WTC11 (cell line): Measurements from ENCODE around the gene PIAS3. TPM values are rescaled to one million over a fixed set of nuclear protein-coding genes. Genes with fewer than 3 reads are reported as not detected.

ENCODE experiments used
- ATAC-seq: fragments of 200-7000 bp; cut with Tn5 transposase; 2 replicates; pipeline ENCODE4 v1.10.0; 2021; ENCODE audit warnings: mild to moderate bottlenecking, moderate library complexity
- CTCF ChIA-PET: fragments of 300-600 bp; sonication (Branson Sonifier 250); formaldehyde crosslinking; loops from one replicate; lab custom pipeline; 2021; ENCODE audit warnings: antibody characterized with exemption; lab: Charles Lee
- POLR2A ChIA-PET: fragments of 350-600 bp; sonication (Branson Sonifier 250); formaldehyde crosslinking; loops from one replicate; lab custom pipeline; 2021; ENCODE audit warnings: antibody characterized with exemption; lab: Charles Lee
- DNase-seq: peaks from one replicate; pipeline ENCODE4 v3.0.0; 2021; ENCODE audit warnings: low spot score
- H3K27ac Mint-ChIP-seq: 2 replicates; pipeline ENCODE4 v1.8.0; 2021; ENCODE audit warnings: mixed read lengths
- H3K27me3 Mint-ChIP-seq: 2 replicates; pipeline ENCODE4 v1.8.0; 2021; ENCODE audit warnings: low read depth, mild to moderate bottlenecking, moderate library complexity, mixed read lengths
- H3K36me3 Mint-ChIP-seq: 2 replicates; pipeline ENCODE4 v1.8.0; 2021; ENCODE audit warnings: mixed read lengths
- H3K4me1 Mint-ChIP-seq: 2 replicates; pipeline ENCODE4 v1.8.0; 2022; ENCODE audit warnings: mixed read lengths
- H3K4me3 Mint-ChIP-seq: 2 replicates; pipeline ENCODE4 v1.8.0; 2021; ENCODE audit warnings: mild to moderate bottlenecking, moderate library complexity, mixed read lengths
- H3K9me3 Mint-ChIP-seq: 2 replicates; pipeline ENCODE4 v1.8.0; 2021; ENCODE audit warnings: mixed read lengths
- CREB1 ChIP-seq: sonication (generic); formaldehyde crosslinking; IDR thresholded peaks from 2 replicates; pipeline ENCODE4 v1.8.0; 2023; ENCODE audit warnings: mild to moderate bottlenecking, missing genetic modification reagents
- E2F5 ChIP-seq: sonication (generic); formaldehyde crosslinking; IDR thresholded peaks from 2 replicates; pipeline ENCODE4 v1.8.1; 2022; ENCODE audit warnings: mild to moderate bottlenecking, moderate library complexity, missing genetic modification reagents
- FOXJ3 ChIP-seq: sonication (generic); formaldehyde crosslinking; IDR thresholded peaks from 2 replicates; pipeline ENCODE4 v1.9.0; 2021; ENCODE audit warnings: missing genetic modification reagents, mild to moderate bottlenecking, borderline replicate concordance
- FOXK1 ChIP-seq: sonication (generic); formaldehyde crosslinking; IDR thresholded peaks from 2 replicates; pipeline ENCODE4 v1.8.0; 2022; ENCODE audit warnings: mild to moderate bottlenecking, moderate library complexity, missing genetic modification reagents
- FOXP4 ChIP-seq: sonication (generic); formaldehyde crosslinking; IDR thresholded peaks from 2 replicates; pipeline ENCODE4 v1.8.0; 2022; ENCODE audit warnings: mild to moderate bottlenecking, missing genetic modification reagents
- GABPB1 ChIP-seq: sonication (generic); formaldehyde crosslinking; IDR thresholded peaks from 2 replicates; pipeline ENCODE4 v1.8.1; 2023; ENCODE audit warnings: mild to moderate bottlenecking, missing genetic modification reagents
- JAZF1 ChIP-seq: fragments of 250-450 bp; sonication (Bioruptor Pico); IDR thresholded peaks from 2 replicates; pipeline ENCODE4 v1.9.0; 2021; ENCODE audit warnings: moderate library complexity, mild to moderate bottlenecking, inconsistent platforms
- MAX ChIP-seq: sonication (generic); formaldehyde crosslinking; IDR thresholded peaks from 2 replicates; pipeline ENCODE4 v1.8.0; 2022; ENCODE audit warnings: mild to moderate bottlenecking, missing genetic modification reagents
- MLX ChIP-seq: sonication (generic); formaldehyde crosslinking; IDR thresholded peaks from 2 replicates; pipeline ENCODE4 v1.8.1; 2023; ENCODE audit warnings: mild to moderate bottlenecking, missing genetic modification reagents, moderate library complexity
- MXD4 ChIP-seq: fragments of 250-450 bp; sonication (Bioruptor Pico); IDR thresholded peaks from 2 replicates; pipeline ENCODE4 v1.8.0; 2021; ENCODE audit warnings: mild to moderate bottlenecking, moderate library complexity, borderline replicate concordance
- NFYB ChIP-seq: sonication (generic); formaldehyde crosslinking; conservative IDR thresholded peaks from 2 replicates; pipeline ENCODE4 v1.8.0; 2022; ENCODE audit warnings: low read depth, missing genetic modification reagents
- NR1H2 ChIP-seq: sonication (generic); formaldehyde crosslinking; IDR thresholded peaks from 2 replicates; pipeline ENCODE4 v1.9.0; 2021; ENCODE audit warnings: mild to moderate bottlenecking, moderate library complexity, missing genetic modification reagents
- NR2C2 ChIP-seq: sonication (generic); formaldehyde crosslinking; IDR thresholded peaks from 2 replicates; pipeline ENCODE4 v1.8.0; 2022; ENCODE audit warnings: mild to moderate bottlenecking, missing genetic modification reagents
- PREB ChIP-seq: sonication (generic); formaldehyde crosslinking; IDR thresholded peaks from 2 replicates; pipeline ENCODE4 v1.8.1; 2022; ENCODE audit warnings: mild to moderate bottlenecking, missing genetic modification reagents, moderate library complexity, borderline replicate concordance
- PRRX2 ChIP-seq: fragments of 250-450 bp; sonication (Bioruptor Pico); IDR thresholded peaks from 2 replicates; pipeline ENCODE4 v1.8.0; 2021; ENCODE audit warnings: mild to moderate bottlenecking
- RELA ChIP-seq: sonication (generic); formaldehyde crosslinking; IDR thresholded peaks from 2 replicates; pipeline ENCODE4 v1.8.1; 2022; ENCODE audit warnings: missing genetic modification reagents, mild to moderate bottlenecking, borderline replicate concordance
- SP1 ChIP-seq: sonication (generic); formaldehyde crosslinking; conservative IDR thresholded peaks from 2 replicates; pipeline ENCODE4 v1.8.1; 2022; ENCODE audit warnings: missing genetic modification reagents
- TEAD1 ChIP-seq: sonication (generic); formaldehyde crosslinking; IDR thresholded peaks from 2 replicates; pipeline ENCODE4 v1.8.0; 2022; ENCODE audit warnings: mild to moderate bottlenecking, missing genetic modification reagents
- TP53 ChIP-seq: sonication (generic); formaldehyde crosslinking; IDR thresholded peaks from 2 replicates; pipeline ENCODE4 v1.8.1; 2023; ENCODE audit warnings: mild to moderate bottlenecking, missing genetic modification reagents
- USF2 ChIP-seq: sonication (generic); formaldehyde crosslinking; IDR thresholded peaks from 2 replicates; pipeline ENCODE4 v1.8.1; 2023; ENCODE audit warnings: mild to moderate bottlenecking, missing genetic modification reagents, moderate library complexity
- ZBTB21 ChIP-seq: sonication (generic); formaldehyde crosslinking; IDR thresholded peaks from 2 replicates; pipeline ENCODE4 v1.8.1; 2023; ENCODE audit warnings: mild to moderate bottlenecking, missing genetic modification reagents, borderline replicate concordance
- ZNF219 ChIP-seq: sonication (generic); formaldehyde crosslinking; IDR thresholded peaks from 2 replicates; pipeline ENCODE4 v1.8.0; 2023; ENCODE audit warnings: missing genetic modification reagents, mild to moderate bottlenecking, borderline replicate concordance
- ZNF416 ChIP-seq: fragments of 250-450 bp; sonication (Bioruptor Pico); IDR thresholded peaks from 2 replicates; pipeline ENCODE4 v1.9.0; 2021; ENCODE audit warnings: mild to moderate bottlenecking, inconsistent platforms
- ZNF425 ChIP-seq: fragments of 250-450 bp; sonication (Bioruptor Pico); conservative IDR thresholded peaks from 2 replicates; pipeline ENCODE4 v1.9.0; 2021; ENCODE audit warnings: mild to moderate bottlenecking
- total RNA-seq: library from RNA; stranded (reverse); gene quantifications from 3 replicates; pipeline ENCODE4 v1.2.3, GENCODE V29; 2021

The PIAS3 gene
- total RNA-seq, 1 experiment from 2014 or later: 44.9 TPM

GRCh38 chr1:145887631-145888030 lies 28.8 kb upstream of the PIAS3 start (continued):
- TF ChIP-seq USF2 (CRISPR knock-in tag) (no peak), FOXK1 (CRISPR knock-in tag) (no peak), JAZF1 (CRISPR knock-in tag) (no peak), SP1 (no peak)

GRCh38 chr1:145886816-145887215 lies 27.9 kb upstream of the PIAS3 start:
- ATAC-seq: no peak
- peak overlapping the region; percentile 29 for H3K27ac Mint-ChIP-seq
- TF ChIP-seq ZNF416: no peak
- no peak for TF ChIP-seq GABPB1 (CRISPR knock-in tag)
- TF ChIP-seq FOXP4 (CRISPR knock-in tag): no peak
- no peak for TF ChIP-seq MXD4 (CRISPR knock-in tag)
- TF ChIP-seq MLX (CRISPR knock-in tag): no peak
- no peak for TF ChIP-seq NR1H2
- TF ChIP-seq CREB1 (CRISPR knock-in tag): no peak
- TF ChIP-seq FOXJ3 (CRISPR knock-in tag): no peak
- TF ChIP-seq ZBTB21 (CRISPR knock-in tag): no peak
- TF ChIP-seq PREB (CRISPR knock-in tag): no peak
- TF ChIP-seq RELA (CRISPR knock-in tag): no peak
- no peak for TF ChIP-seq ZNF425
- TF ChIP-seq TP53 (CRISPR knock-in tag): no peak
- TF ChIP-seq ZNF219: no peak
- H3K4me1 Mint-ChIP-seq: peaks cover 21% of the 10 kb centered on the region
- H3K36me3 Mint-ChIP-seq: no peaks in the 10 kb centered on the region
- H3K27me3 Mint-ChIP-seq: peaks cover 35% of the 10 kb centered on the region
- H3K4me3 Mint-ChIP-seq: peak overlapping the region; percentile 79
- POLR2A ChIA-PET: interaction anchor here (0.6 to 2.0 kb wide), 2 partner anchors 15 to 27 kb away, joined by 4 to 10 read pairs; partner anchors contain the start of gene PIAS3
- CTCF ChIA-PET: interaction anchor here (1.1 to 3.3 kb wide), 10 partner anchors 14 to 121 kb away, joined by 3 to 40 read pairs (median 7); partner anchors contain the start of genes ITGA10, NUDT17, PIAS3 and RBM8A
- no peaks in the 10 kb centered on the region for H3K9me3 Mint-ChIP-seq
- DNase-seq: no peak

- Mint-ChIP-seq H3K4me1 (peaks cover 19% of the 10 kb centered on the region), H3K4me3 (peak overlapping the region; percentile 79), H3K36me3 (no peaks in the 10 kb centered on the region), H3K9me3 (no peaks in the 10 kb centered on the region), H3K27ac (no peak overlapping the region), H3K27me3 (peaks cover 35% of the 10 kb centered on the region)
- POLR2A ChIA-PET: interaction anchor here (0.6 to 2.0 kb wide), 2 partner anchors 14 to 27 kb away, joined by 4 to 10 read pairs; partner anchors contain the start of gene PIAS3
- DNase-seq (no peak), ATAC-seq (peak; percentile 2)
- CTCF ChIA-PET: interaction anchor here (1.1 to 3.3 kb wide), 11 partner anchors 14 to 121 kb away, joined by 3 to 40 read pairs (median 7); partner anchors contain the start of genes ANKRD34A, ITGA10, NUDT17 and PIAS3
- no peak for TF ChIP-seq MAX (CRISPR knock-in tag)
- no peak for TF ChIP-seq NFYB (CRISPR knock-in tag)
- TF ChIP-seq PRRX2 (CRISPR knock-in tag): no peak
- no peak for TF ChIP-seq E2F5 (CRISPR knock-in tag)
- TF ChIP-seq MXD4 (CRISPR knock-in tag): no peak
- no peak for TF ChIP-seq TEAD1
- TF ChIP-seq NR2C2 (CRISPR knock-in tag): no peak
Measured at GRCh38 chr1:145886390-145886789, 27.5 kb upstream of the PIAS3 start.
